B cell (primary cell): Measurements from ENCODE around the gene RASA2. TPM values are rescaled to one million over a fixed set of nuclear protein-coding genes. Genes with fewer than 3 reads are reported as not detected.

Experiments
- ATAC-seq: fragments of 200-7000 bp; cut with Tn5 transposase; one replicate; pipeline ENCODE4 v1.10.0; 2021; ENCODE audit warnings: low read depth, mild to moderate bottlenecking, moderate number of reproducible peaks, moderate library complexity
- CTCF ChIA-PET: fragments of 350-600 bp; sonication (Branson Sonifier 250); formaldehyde crosslinking; loops from one replicate; lab custom pipeline; 2021; ENCODE audit warnings: antibody characterized with exemption, inconsistent platforms; lab: Charles Lee
- POLR2A ChIA-PET: fragments of 350-600 bp; sonication (Branson Sonifier 250); formaldehyde crosslinking; loops from one replicate; lab custom pipeline; 2021; ENCODE audit warnings: antibody characterized with exemption; lab: Charles Lee
- DNase-seq: peaks from one replicate; pipeline ENCODE4 v3.0.0; 2013
- H2AFZ ChIP-seq: 2 replicates; pipeline ENCODE4 v1.6.1; 2012; ENCODE audit warnings: mild to moderate bottlenecking, low read depth, low read length; ENCODE audit not compliant: insufficient read depth, poor library complexity, severe bottlenecking
- H3K27ac ChIP-seq, 2 donors: 1 replicate in 1 of 2; 2 replicates in 1 of 2; pipeline ENCODE4 v1.5.1; 2012 to 2013; ENCODE audit warnings: low read length in 2 of 2, mild to moderate bottlenecking in 2 of 2, moderate library complexity in 1 of 2
- H3K27me3 ChIP-seq, 4 experiments: fragments of 200-600 bp in 1 of 4; sonication (generic) in 1 of 4; replicated peaks in 1 of 4; 1 replicate in 2 of 4; 2 replicates in 2 of 4; pipeline versions ENCODE4 v1.6.1 to v1.7.0; 2013 to 2016; ENCODE audit warnings: low read length in 3 of 4, mild to moderate bottlenecking in 2 of 4, mixed read lengths in 1 of 4, moderate library complexity in 1 of 4; ENCODE audit not compliant: insufficient read depth in 4 of 4, control insufficient read depth in 3 of 4; ENCODE audit errors: control extremely low read depth in 1 of 4
- H3K36me3 ChIP-seq, 2 experiments: replicated peaks in 1 of 2; 1 replicate in 1 of 2; 2 replicates in 1 of 2; pipeline versions ENCODE4 v1.6.1 to v1.7.1; 2013; ENCODE audit warnings: low read length in 1 of 2; ENCODE audit not compliant: insufficient read depth in 2 of 2, control insufficient read depth in 1 of 2; ENCODE audit errors: control extremely low read depth in 1 of 2, extremely low read depth in 1 of 2
- H3K4me1 ChIP-seq, 2 donors: fragments of 200-600 bp in 1 of 2; sonication (generic) in 1 of 2; 1 replicate in 1 of 2; 2 replicates in 1 of 2; pipeline versions ENCODE4 v1.5.1 to v1.6.1; 2013 to 2017; ENCODE audit warnings: low read length in 2 of 2; ENCODE audit not compliant: control insufficient read depth in 2 of 2, insufficient read depth in 2 of 2
- H3K4me2 ChIP-seq: replicated peaks from 2 replicates; pipeline ENCODE3; 2012; ENCODE audit warnings: mild to moderate bottlenecking, low read depth, low read length; ENCODE audit not compliant: poor library complexity, severe bottlenecking
- H3K4me3 ChIP-seq, 5 experiments: fragments of 200-600 bp in 1 of 5; sonication (generic) in 1 of 5; 1 replicate in 3 of 5; 2 replicates in 2 of 5; pipeline versions ENCODE4 v1.5.1 to v1.7.0; 2011 to 2016; ENCODE audit warnings: low read length in 4 of 5, mild to moderate bottlenecking in 4 of 5, low read depth in 2 of 5, control low read depth in 1 of 5, moderate library complexity in 1 of 5; ENCODE audit not compliant: insufficient read depth in 1 of 5; ENCODE audit errors: control extremely low read depth in 1 of 5, extremely low read depth in 1 of 5
- H3K79me2 ChIP-seq: fragments of 200-600 bp; sonication (generic); one replicate; pipeline ENCODE4 v1.6.0; 2016; ENCODE audit warnings: low read length; ENCODE audit not compliant: control insufficient read depth, insufficient read depth
- H3K9ac ChIP-seq: fragments of 200-600 bp; sonication (generic); 2 replicates; pipeline ENCODE4 v1.6.1; 2017; ENCODE audit warnings: mild to moderate bottlenecking, low read length, moderate library complexity
- H3K9me3 ChIP-seq, 3 donors: one replicate each; pipeline versions ENCODE4 v1.6.1 to v1.7.1; 2013; ENCODE audit warnings: low read length in 2 of 3; ENCODE audit not compliant: control insufficient read depth in 2 of 3, insufficient read depth in 1 of 3; ENCODE audit errors: control extremely low read depth in 1 of 3
- H4K20me1 ChIP-seq: 2 replicates; pipeline ENCODE4 v1.6.0; 2012; ENCODE audit warnings: mild to moderate bottlenecking, low read length; ENCODE audit not compliant: insufficient read depth, control insufficient read depth, poor library complexity, severe bottlenecking
- H3K27ac Mint-ChIP-seq: one replicate; pipeline ENCODE4 v1.8.0; 2021; ENCODE audit warnings: mixed read lengths
- H3K27me3 Mint-ChIP-seq: one replicate; pipeline ENCODE4 v1.8.0; 2021; ENCODE audit warnings: mixed read lengths
- H3K4me1 Mint-ChIP-seq: one replicate; pipeline ENCODE4 v1.8.0; 2021; ENCODE audit warnings: mixed read lengths
- H3K4me3 Mint-ChIP-seq: one replicate; pipeline ENCODE4 v1.8.0; 2021; ENCODE audit warnings: mixed read lengths
- H3K9me3 Mint-ChIP-seq: one replicate; pipeline ENCODE4 v1.8.0; 2022; ENCODE audit warnings: mixed read lengths; ENCODE audit not compliant: insufficient read depth
- EZH2 ChIP-seq: IDR thresholded peaks from 2 replicates; pipeline ENCODE4 v1.6.1; 2012; ENCODE audit warnings: borderline replicate concordance, low read depth, mild to moderate bottlenecking, moderate library complexity, low read length; ENCODE audit not compliant: insufficient read depth, poor library complexity, severe bottlenecking
- WGBS: methylation state at CpG from one replicate; pipeline ENCODE4 v1.1.5; 2013; ENCODE audit warnings: missing lambda C conversion rate; ENCODE audit not compliant: insufficient coverage; 5-methylcytosine and 5-hydroxymethylcytosine counted together
- intact Hi-C: fragments of 100-400 bp; cut with micrococcal nuclease; formaldehyde crosslinking; loops from one replicate; pipeline ENCODE4 v1.10.0; 2022
- polyA plus RNA-seq: library from polyadenylated mRNA; depleted of rRNA; stranded (reverse); fragments of >200 nt; gene quantifications from 2 replicates; pipeline ENCODE4 v1.2.3, GENCODE V29; 2012
- total RNA-seq, 2 donors: library from RNA; stranded (reverse); fragments of 120-200 nt in 1 of 2; gene quantifications; 1 replicate in 1 of 2; 2 replicates in 1 of 2; pipeline versions ENCODE4 v1.2.3 to v1.2.4, GENCODE V29; 2013 to 2022
- TF ChIP-seq, protein P1 (sequence below): fragments of 200-600 bp; IDR thresholded peaks from one replicate; pipeline ENCODE4 v1.8.0; 2022; ENCODE audit warnings: antibody characterized with exemption, mild to moderate bottlenecking

RASA2 gene
- total and polyA plus RNA-seq, 2 donors (not counting 1 experiment from before 2014, with no cell fraction given), result 12.3 to 47.7 TPM

DNA sequence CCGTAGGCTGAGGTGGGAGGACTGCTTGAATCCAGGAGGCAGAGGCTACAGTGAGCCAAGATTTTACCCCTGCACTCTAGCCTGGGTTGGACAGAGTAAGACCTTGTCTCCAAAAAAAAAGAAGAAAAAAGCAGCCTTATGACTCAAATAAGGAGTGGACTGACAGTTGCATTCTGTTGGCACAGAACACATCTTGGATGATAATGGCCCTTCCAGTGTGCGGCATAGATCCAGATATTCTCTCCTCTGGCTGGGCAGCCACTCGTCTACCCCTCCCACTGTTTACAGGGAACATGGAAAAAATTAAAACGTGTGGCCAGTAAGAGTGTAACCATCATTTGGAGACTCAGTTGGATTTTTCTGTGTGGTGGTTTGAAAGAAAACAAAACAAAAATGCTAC lies 132.6 kb downstream of the RASA2 start:
- Histone ChIP-seq H3K79me2 (no peaks in the 10 kb centered on the region), H3K27ac (no peak overlapping the region), H3K9ac (no peak overlapping the region), H3K4me1 (no peaks in the 10 kb centered on the region), H3K4me3 (no peak overlapping the region), H3K27me3 (no peaks in the 10 kb centered on the region), H3K36me3 (peaks cover 0 to 4% of the 10 kb centered on the region in 2 experiments), H3K4me2 (no peak overlapping the region), H2AFZ (no peak overlapping the region), H3K9me3 (peaks cover 0 to 9% (median 0%) of the 10 kb centered on the region in 3 donors), H4K20me1 (no peaks in the 10 kb centered on the region)
- H3K27me3 Mint-ChIP-seq, result no peaks in the 10 kb centered on the region
- no peak overlapping the region for H3K4me3 Mint-ChIP-seq
- intact Hi-C loops, result no loop called here
- ChIA-PET CTCF (no interaction called here), POLR2A (no interaction called here)
- DNase-seq, result no peak
- H3K9me3 Mint-ChIP-seq, result no peaks in the 10 kb centered on the region
- ATAC-seq, result no peak
- no peak overlapping the region for H3K27ac Mint-ChIP-seq
- H3K4me1 Mint-ChIP-seq, result no peaks in the 10 kb centered on the region
- TF ChIP-seq EZH2, result no peak
- TF ChIP-seq, protein P1, sequence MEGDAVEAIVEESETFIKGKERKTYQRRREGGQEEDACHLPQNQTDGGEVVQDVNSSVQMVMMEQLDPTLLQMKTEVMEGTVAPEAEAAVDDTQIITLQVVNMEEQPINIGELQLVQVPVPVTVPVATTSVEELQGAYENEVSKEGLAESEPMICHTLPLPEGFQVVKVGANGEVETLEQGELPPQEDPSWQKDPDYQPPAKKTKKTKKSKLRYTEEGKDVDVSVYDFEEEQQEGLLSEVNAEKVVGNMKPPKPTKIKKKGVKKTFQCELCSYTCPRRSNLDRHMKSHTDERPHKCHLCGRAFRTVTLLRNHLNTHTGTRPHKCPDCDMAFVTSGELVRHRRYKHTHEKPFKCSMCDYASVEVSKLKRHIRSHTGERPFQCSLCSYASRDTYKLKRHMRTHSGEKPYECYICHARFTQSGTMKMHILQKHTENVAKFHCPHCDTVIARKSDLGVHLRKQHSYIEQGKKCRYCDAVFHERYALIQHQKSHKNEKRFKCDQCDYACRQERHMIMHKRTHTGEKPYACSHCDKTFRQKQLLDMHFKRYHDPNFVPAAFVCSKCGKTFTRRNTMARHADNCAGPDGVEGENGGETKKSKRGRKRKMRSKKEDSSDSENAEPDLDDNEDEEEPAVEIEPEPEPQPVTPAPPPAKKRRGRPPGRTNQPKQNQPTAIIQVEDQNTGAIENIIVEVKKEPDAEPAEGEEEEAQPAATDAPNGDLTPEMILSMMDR, result no peak
- WGBS, result 90% methylated on average over 2 of the region's 4 CpGs

DNA sequence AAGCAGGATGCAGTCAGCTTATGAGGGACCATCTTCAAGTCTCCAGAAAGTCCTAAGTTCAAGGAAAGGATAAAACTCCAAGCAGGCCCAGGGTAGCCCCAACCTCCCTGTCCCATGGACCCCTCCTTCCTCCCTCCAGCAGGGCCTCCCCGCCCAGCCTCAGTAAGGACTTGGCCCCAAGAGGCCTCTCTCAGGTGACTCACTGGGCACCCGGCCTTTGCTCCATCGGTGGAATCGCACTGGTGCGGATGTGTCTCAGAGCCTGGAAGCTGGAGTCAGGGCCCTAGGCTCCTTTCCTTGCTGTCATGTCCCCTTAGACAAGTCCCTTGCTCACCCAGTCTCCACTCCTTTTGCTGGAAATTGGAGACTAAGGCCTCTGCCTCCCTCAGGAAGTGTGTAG lies 136.9 kb downstream of the RASA2 start:
- WGBS, result 76% methylated on average over 5 of the region's 5 CpGs
- H3K27me3 ChIP-seq, result no peaks in the 10 kb centered on the region
- no peak for DNase-seq

More for the DNA sequence above, 136.9 kb downstream of the RASA2 start:
- no peaks in the 10 kb centered on the region for H4K20me1 ChIP-seq
- H3K27ac Mint-ChIP-seq, result no peak overlapping the region
- no peak overlapping the region for H3K4me3 ChIP-seq
- ATAC-seq, result no peak
- intact Hi-C loops, result no loop called here
- TF ChIP-seq, protein P1, result no peak
- TF ChIP-seq EZH2, result no peak
- no peak overlapping the region for H2AFZ ChIP-seq
- ChIA-PET CTCF (no interaction called here), POLR2A (no interaction called here)
- no peak overlapping the region for H3K4me2 ChIP-seq
- H3K4me3 Mint-ChIP-seq, result no peak overlapping the region
- H3K27ac ChIP-seq, result no peak overlapping the region
- H3K4me1 Mint-ChIP-seq, result no peaks in the 10 kb centered on the region
- no peaks in the 10 kb centered on the region for H3K4me1 ChIP-seq
- no peaks in the 10 kb centered on the region for H3K36me3 ChIP-seq
- no peaks in the 10 kb centered on the region for H3K27me3 Mint-ChIP-seq
- peaks cover 0 to 20% (median 0%) of the 10 kb centered on the region in 3 donors for H3K9me3 ChIP-seq
- no peaks in the 10 kb centered on the region for H3K79me2 ChIP-seq
- peaks cover 4% of the 10 kb centered on the region for H3K9me3 Mint-ChIP-seq
- no peak overlapping the region for H3K9ac ChIP-seq
